ENCODE results near the gene TMEM121B. TPM values are rescaled to one million over a fixed set of nuclear protein-coding genes. Genes with fewer than 3 reads are reported as not detected.

The TMEM121B gene
- polyA plus RNA-seq, 1 donor (not counting 4 experiments of a cell fraction or from before 2014, with no cell fraction given), result not detected

DNA sequence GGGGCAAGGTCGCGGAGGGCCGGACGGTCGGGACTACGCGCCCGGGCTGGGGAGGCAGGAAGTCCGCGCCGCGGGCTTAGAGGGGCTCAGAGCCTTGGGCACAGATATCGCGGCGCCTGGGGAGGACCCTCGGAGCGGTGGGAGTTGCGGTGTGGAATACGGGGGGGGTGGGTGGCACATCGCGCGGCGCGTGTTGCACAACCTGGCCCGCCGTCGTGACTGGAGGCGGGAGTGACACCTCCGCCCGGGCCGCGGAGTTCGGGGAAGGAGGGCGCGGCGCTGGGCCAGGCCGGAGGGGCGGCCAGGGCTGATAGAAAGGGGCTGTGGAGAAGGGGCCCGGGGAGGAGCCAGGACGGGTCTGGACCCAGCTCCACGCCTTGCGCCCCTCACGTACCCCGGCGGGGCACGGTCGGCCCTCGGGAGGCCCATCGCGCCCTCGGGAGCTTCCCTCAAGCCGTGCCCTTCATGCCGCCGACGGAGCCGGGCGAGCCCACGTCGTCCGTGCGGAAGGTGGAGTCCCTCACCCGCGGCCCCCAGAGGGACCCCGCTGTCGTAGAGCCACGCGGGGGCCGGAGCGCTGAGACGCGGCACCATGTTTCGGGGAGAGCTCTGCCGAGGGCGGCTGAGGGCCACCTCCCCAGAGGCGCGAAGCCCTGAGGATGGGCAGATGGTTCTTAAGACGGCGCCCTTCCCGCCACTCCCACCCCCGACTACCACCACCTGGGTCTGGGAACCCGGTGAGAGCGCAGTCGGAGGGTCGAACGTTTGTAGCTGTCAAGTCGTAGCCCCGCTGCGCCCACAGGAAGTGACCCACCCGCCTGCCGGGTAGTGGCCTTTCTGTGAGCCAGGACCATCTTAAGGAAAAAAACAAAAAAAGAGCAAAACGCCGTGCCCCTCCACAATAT, 35.6 kb downstream of the TMEM121B start:
- Histone ChIP-seq H3K4me2 (ENCODE audit: control insufficient read depth, extremely low read depth, insufficient read depth, low read depth, low read length) (peak overlapping the region; percentile 74), H2AFZ (ENCODE audit: control insufficient read depth, low read length) (peak overlapping the region; percentile 67), H3K27me3 (ENCODE audit: control insufficient read depth, extremely low read depth, insufficient read depth, low read length) (no peaks in the 10 kb centered on the region), H3K4me1 (ENCODE audit: control insufficient read depth, extremely low read depth, insufficient read depth, low read length) (no peaks in the 10 kb centered on the region), H3K9me1 (ENCODE audit: control insufficient read depth, extremely low read depth, insufficient read depth, low read length) (no peaks in the 10 kb centered on the region), H3K79me2 (ENCODE audit: control insufficient read depth, insufficient read depth, low read length) (peaks cover 36% of the 10 kb centered on the region), H3K27ac (ENCODE audit: control insufficient read depth, insufficient read depth, low read length) (peak overlapping the region; percentile 52), H3K9ac (ENCODE audit: control insufficient read depth, extremely low read depth, insufficient read depth, low read length) (peak overlapping the region; percentile 80), H3K36me3 (ENCODE audit: control insufficient read depth in 2 of 2, extremely low read depth in 1 of 2, insufficient read depth in 2 of 2, low read length in 2 of 2) (no peaks in the 10 kb centered on the region), H4K20me1 (ENCODE audit: control insufficient read depth, extremely low read depth, insufficient read depth, low read length) (no peaks in the 10 kb centered on the region), H3K4me3 (ENCODE audit: control insufficient read depth in 2 of 3, extremely low read depth in 1 of 3, insufficient read depth in 2 of 3, low read depth in 1 of 3, low read length in 3 of 3) (peak overlapping the region; percentile 76 to 97 (median 82)), H3K9me3 (ENCODE audit: control insufficient read depth, low read depth, low read length) (no peaks in the 10 kb centered on the region)
- dilution Hi-C loops (cut with MboI; ENCODE audit: extremely low pct_ligation_motif_present, low sequenced_read_pairs), result no loop called here
- FAIRE-seq, result no peak
- no peak for DNase-seq (ENCODE audit: low read depth, low spot score)
- TF ChIP-seq, protein P1, sequence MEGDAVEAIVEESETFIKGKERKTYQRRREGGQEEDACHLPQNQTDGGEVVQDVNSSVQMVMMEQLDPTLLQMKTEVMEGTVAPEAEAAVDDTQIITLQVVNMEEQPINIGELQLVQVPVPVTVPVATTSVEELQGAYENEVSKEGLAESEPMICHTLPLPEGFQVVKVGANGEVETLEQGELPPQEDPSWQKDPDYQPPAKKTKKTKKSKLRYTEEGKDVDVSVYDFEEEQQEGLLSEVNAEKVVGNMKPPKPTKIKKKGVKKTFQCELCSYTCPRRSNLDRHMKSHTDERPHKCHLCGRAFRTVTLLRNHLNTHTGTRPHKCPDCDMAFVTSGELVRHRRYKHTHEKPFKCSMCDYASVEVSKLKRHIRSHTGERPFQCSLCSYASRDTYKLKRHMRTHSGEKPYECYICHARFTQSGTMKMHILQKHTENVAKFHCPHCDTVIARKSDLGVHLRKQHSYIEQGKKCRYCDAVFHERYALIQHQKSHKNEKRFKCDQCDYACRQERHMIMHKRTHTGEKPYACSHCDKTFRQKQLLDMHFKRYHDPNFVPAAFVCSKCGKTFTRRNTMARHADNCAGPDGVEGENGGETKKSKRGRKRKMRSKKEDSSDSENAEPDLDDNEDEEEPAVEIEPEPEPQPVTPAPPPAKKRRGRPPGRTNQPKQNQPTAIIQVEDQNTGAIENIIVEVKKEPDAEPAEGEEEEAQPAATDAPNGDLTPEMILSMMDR (optimal IDR thresholded peaks at IDR 0.05 in 1 of 3, IDR thresholded peaks at IDR 0.05 in 1 of 3, conservative IDR thresholded peaks at IDR 0.05 in 1 of 3; ENCODE audit: extremely low read depth in 1 of 3, insufficient read depth in 2 of 3, low read length in 3 of 3), result no peak
- no peak for TF ChIP-seq EZH2 (IDR thresholded peaks at IDR 0.05; ENCODE audit: low read length)

DNA sequence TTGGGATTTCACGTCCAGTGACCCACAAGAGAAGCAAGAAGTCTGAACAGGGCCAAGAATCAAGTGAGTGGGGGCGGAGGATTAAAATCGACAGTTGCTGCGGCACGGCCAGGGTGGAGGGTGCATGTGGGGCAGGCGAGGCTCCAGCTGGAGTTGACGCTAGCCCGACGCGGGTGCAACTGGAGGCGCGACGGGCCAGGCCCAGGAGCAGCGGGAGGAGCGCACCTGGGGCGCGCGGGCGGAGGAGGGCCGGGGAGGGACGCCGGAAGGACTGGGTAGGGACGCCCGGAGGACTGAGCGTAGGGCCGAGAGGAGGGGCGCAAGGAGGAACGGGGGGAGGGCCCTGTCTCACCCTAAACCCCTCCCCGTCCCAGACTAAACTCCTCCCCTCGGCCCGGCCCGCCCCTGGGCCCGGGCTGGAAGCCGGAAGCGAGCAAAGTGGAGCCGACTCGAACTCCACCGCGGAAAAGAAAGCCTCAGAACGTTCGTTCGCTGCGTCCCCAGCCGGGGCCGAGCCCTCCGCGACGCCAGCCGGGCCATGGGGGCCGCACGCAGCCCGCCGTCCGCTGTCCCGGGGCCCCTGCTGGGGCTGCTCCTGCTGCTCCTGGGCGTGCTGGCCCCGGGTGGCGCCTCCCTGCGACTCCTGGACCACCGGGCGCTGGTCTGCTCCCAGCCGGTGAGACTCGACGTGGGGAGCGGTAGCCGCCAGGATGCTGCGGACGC, 36.4 kb downstream of the TMEM121B start, which contains the start of gene IL17RA:
Gene IL17RA, plus strand, starts transcription at position 447 of the 723 bp plus-strand sequence. Its CDS starts 92 bp downstream, at position 539.
- Histone ChIP-seq H3K79me2 (ENCODE audit: control insufficient read depth, insufficient read depth, low read length) (peaks cover 36% of the 10 kb centered on the region), H3K27me3 (ENCODE audit: control insufficient read depth, extremely low read depth, insufficient read depth, low read length) (no peaks in the 10 kb centered on the region), H4K20me1 (ENCODE audit: control insufficient read depth, extremely low read depth, insufficient read depth, low read length) (no peaks in the 10 kb centered on the region), H3K36me3 (ENCODE audit: control insufficient read depth in 2 of 2, extremely low read depth in 1 of 2, insufficient read depth in 2 of 2, low read length in 2 of 2) (no peaks in the 10 kb centered on the region), H3K27ac (ENCODE audit: control insufficient read depth, insufficient read depth, low read length) (peak within 1 kb of the TSS; percentile 53), H3K9me3 (ENCODE audit: control insufficient read depth, low read depth, low read length) (no peaks in the 10 kb centered on the region), H3K9me1 (ENCODE audit: control insufficient read depth, extremely low read depth, insufficient read depth, low read length) (no peaks in the 10 kb centered on the region), H3K4me2 (ENCODE audit: control insufficient read depth, extremely low read depth, insufficient read depth, low read depth, low read length) (peak within 1 kb of the TSS; percentile 74), H2AFZ (ENCODE audit: control insufficient read depth, low read length) (peak within 1 kb of the TSS; percentile 92), H3K9ac (ENCODE audit: control insufficient read depth, extremely low read depth, insufficient read depth, low read length) (peak within 1 kb of the TSS; percentile 80), H3K4me3 (ENCODE audit: control insufficient read depth in 2 of 3, extremely low read depth in 1 of 3, insufficient read depth in 2 of 3, low read depth in 1 of 3, low read length in 3 of 3) (peak within 1 kb of the TSS; percentile 76 to 97 (median 82)), H3K4me1 (ENCODE audit: control insufficient read depth, extremely low read depth, insufficient read depth, low read length) (no peaks in the 10 kb centered on the region)
- FAIRE-seq (peak; percentile 51), DNase-seq (ENCODE audit: low read depth, low spot score) (peak; percentile 38)
- dilution Hi-C loops (cut with MboI; ENCODE audit: extremely low pct_ligation_motif_present, low sequenced_read_pairs), result no loop called here
- TF ChIP-seq EZH2 (IDR thresholded peaks at IDR 0.05; ENCODE audit: low read length), result no peak
- TF ChIP-seq, protein P1 (optimal IDR thresholded peaks at IDR 0.05 in 1 of 3, IDR thresholded peaks at IDR 0.05 in 1 of 3, conservative IDR thresholded peaks at IDR 0.05 in 1 of 3; ENCODE audit: extremely low read depth in 1 of 3, insufficient read depth in 2 of 3, low read length in 3 of 3), result no peak

Data from keratinocyte (primary cell).